SH-SY5Y (cell line): ENCODE measurements around the gene ITGA3.

ENCODE experiments used
- GATA2 ChIP-seq: IDR thresholded peaks from 2 replicates; pipeline ENCODE4 v1.6.1; 2011; ENCODE audit warnings: mild to moderate bottlenecking, low read depth, low read length
- GATA3 ChIP-seq: IDR thresholded peaks from 2 replicates; pipeline ENCODE4 v1.6.1; 2011; ENCODE audit warnings: low read depth, mild to moderate bottlenecking, low read length, moderate library complexity

Gene ITGA3

GRCh38 chr17:50055426-50056216, at the start of gene ITGA3:
Gene ITGA3, plus strand, starts transcription at chr17:50056110. Its CDS starts 330 bp downstream, at chr17:50056440.
- TF ChIP-seq GATA2, result no peak
- TF ChIP-seq GATA3, result no peak

GRCh38 chr17:50009282-50009681, 46.6 kb upstream of the ITGA3 start:
- TF ChIP-seq GATA2, result no peak
- no peak for TF ChIP-seq GATA3

GRCh38 chr17:50013079-50013478, 42.8 kb upstream of the ITGA3 start:
- TF ChIP-seq GATA3 (no peak), GATA2 (no peak)

DNA sequence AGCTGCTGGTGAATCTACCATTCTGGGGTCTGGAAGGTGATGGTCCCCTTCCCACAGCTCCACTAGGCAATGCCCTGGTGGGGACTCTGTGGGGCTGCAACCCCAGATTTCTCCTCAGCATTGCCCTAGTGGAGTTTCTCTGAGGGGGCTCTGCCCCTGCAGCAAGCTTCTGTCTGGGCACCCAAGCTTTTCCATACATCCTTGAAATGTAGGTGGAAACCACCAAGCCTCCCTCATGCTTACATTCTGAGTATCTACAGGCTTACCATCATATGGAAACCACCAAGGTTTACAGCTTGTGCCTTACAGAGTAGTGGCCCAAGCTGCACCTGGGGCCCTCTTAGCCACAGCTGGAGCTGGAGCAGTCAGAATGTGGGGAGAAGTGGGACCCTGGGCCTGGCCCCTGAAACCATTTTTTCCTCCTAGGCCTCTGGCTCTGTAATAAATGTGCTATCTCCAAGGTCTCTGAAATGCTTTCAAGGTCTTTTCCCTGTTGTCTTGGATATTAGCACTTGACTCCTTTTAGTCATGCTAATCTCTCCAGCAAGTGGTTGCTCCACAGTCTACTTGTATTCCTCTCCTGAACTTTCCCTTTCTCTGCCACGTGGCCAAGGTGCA, 41.3 kb upstream of the ITGA3 start:
- TF ChIP-seq GATA2, result no peak
- TF ChIP-seq GATA3, result no peak

DNA sequence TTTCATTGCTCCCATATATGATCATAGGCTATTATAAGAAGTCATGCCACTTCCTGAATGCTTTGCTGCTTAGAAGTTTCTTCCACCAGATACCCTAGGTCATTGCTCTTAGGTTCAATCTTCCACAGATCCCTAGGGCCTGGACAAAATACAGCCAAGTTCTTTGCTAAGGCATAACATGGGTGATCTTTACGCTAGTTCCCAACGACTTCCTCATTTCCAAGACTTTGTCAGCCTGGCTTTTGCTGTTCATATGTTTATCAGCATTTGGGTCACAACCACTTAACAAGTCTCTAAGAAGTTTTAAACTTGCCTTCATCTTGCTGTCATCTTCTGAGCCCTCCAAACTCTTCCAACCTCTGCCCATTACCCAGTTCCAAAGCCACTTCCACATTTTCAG, 40.8 kb upstream of the ITGA3 start:
- TF ChIP-seq GATA3, result no peak
- TF ChIP-seq GATA2, result no peak

DNA sequence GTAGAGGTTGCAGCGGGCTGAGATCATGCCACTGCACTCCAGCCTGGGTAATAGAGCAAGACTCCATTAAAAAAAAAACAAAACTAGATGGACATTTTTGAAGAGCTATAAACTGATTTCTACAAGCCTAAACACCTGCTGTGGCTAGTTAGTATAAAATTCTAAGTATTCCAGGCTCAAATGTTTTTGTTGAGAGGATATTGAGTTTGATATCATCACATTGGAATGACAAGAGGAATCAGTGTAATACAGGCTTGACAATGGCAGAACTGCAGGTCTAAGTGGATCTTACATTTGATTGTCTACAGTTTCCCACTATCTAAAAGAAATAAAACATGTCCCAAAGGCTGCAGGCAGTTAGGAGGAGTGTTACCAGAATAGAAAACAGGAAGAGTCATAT, 37.0 kb upstream of the ITGA3 start:
- TF ChIP-seq GATA2 (no peak), GATA3 (no peak)

GRCh38 chr17:50020841-50021599, 34.9 kb upstream of the ITGA3 start:
- TF ChIP-seq GATA3 (no peak), GATA2 (no peak)

GRCh38 chr17:50021681-50022370, 34.1 kb upstream of the ITGA3 start:
- TF ChIP-seq GATA3 (no peak), GATA2 (no peak)

DNA sequence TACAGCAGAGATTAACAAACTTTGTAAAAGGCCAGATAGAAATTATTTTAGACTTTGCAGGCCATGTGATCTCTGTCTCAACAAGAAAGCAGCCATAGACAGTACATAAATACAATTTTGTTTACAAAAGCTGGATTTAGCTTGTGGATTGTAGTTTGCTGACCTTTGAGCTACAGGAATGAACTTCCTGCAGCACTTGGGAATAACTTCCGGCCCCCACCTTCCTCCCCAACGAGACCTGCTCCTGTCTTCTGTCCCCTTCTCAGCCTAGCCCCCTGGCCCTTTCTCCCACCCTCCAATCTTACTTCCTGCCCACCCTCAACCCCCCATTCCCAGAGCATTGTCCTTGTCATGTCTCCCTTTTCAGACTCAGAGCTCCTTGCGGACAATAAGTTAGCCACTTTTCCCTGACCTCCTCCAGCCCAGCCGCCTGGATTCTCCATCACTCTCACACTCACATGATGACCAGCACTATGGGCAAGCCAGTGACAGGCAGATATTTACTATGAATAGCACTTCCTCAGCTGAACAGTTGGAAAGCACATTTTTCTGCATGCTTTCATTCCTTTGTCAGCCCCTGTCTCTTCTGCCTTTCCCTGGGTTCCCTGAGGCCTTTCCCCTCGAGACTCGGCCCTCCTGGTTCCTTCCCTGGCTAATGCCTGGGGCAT, 33.3 kb upstream of the ITGA3 start:
- TF ChIP-seq GATA2 (no peak), GATA3 (no peak)

DNA sequence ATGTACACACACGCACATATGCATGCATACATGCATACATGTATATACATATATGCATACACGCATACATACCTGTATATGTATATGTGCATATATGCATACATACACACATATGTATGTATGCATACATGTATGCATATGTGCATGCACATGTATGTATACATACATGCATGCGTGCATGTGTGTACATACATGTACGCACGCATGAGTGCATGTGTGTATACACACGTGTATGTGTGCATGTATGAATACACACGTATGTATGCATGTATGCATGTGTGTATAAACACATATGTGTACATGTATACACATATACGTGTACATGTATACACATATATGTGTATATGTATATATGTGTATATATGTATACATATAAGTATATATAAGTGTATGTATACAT, 32.4 kb upstream of the ITGA3 start:
- TF ChIP-seq GATA3 (no peak), GATA2 (no peak)

DNA sequence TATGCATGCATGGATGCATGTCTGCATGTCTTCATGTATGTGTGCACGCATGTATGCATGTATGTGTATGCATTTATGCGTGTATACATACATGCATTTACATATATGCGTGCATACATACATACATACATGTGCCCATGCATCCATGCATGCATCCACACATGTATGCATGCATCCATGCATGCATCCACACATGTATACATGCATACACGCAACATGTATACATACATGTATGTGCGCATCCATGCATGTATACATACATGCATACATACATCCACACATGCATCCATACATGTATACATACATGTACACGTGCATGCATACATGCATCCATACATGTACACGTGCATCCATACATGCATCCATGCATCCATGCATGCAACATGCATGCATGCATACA, 31.1 kb upstream of the ITGA3 start:
- no peak for TF ChIP-seq GATA2
- TF ChIP-seq GATA3, result no peak

GRCh38 chr17:50026046-50026675, 29.7 kb upstream of the ITGA3 start:
- no peak for TF ChIP-seq GATA3
- TF ChIP-seq GATA2, result no peak

- TF ChIP-seq GATA2, result no peak
- TF ChIP-seq GATA3, result no peak
Observed at GRCh38 chr17:50026837-50027171, 29.1 kb upstream of the ITGA3 start.

- TF ChIP-seq GATA2, result no peak
- no peak for TF ChIP-seq GATA3
Observed at GRCh38 chr17:50027172-50027880, 28.6 kb upstream of the ITGA3 start.
